ENCODE data around the gene METTL8.

Gene METTL8

GRCh38 chr2:171433763-171434012 is at the start of gene METTL8:
Gene METTL8, minus strand, starts transcription at chr2:171433990. Its CDS starts 41,805 bp downstream, at chr2:171392185.
- in situ Hi-C loops (cut with MboI; ENCODE audit: low sequenced_read_pairs): no loop called here

GRCh38 chr2:171482877-171483276 is 49.1 kb upstream of the METTL8 start:
- in situ Hi-C loops (cut with MboI; ENCODE audit: low sequenced_read_pairs): no loop called here

GRCh38 chr2:171482308-171482707 is 48.5 kb upstream of the METTL8 start:
- in situ Hi-C loops (cut with MboI; ENCODE audit: low sequenced_read_pairs): no loop called here

GRCh38 chr2:171480908-171481307 is 47.1 kb upstream of the METTL8 start:
- in situ Hi-C loops (cut with MboI; ENCODE audit: low sequenced_read_pairs): no loop called here

GRCh38 chr2:171479154-171479814 is 45.5 kb upstream of the METTL8 start:
- in situ Hi-C loops (cut with MboI; ENCODE audit: low sequenced_read_pairs): no loop called here

- in situ Hi-C loops (cut with MboI; ENCODE audit: low sequenced_read_pairs): no loop called here
Measured at GRCh38 chr2:171478345-171478744, 44.6 kb upstream of the METTL8 start.

GRCh38 chr2:171475979-171476378 is 42.2 kb upstream of the METTL8 start:
- in situ Hi-C loops (cut with MboI; ENCODE audit: low sequenced_read_pairs): no loop called here

- in situ Hi-C loops (cut with MboI; ENCODE audit: low sequenced_read_pairs): no loop called here
Measured at GRCh38 chr2:171470129-171470528, 36.3 kb upstream of the METTL8 start.

GRCh38 chr2:171469176-171469575 is 35.4 kb upstream of the METTL8 start:
- in situ Hi-C loops (cut with MboI; ENCODE audit: low sequenced_read_pairs): no loop called here

- in situ Hi-C loops (cut with MboI; ENCODE audit: low sequenced_read_pairs): no loop called here
Measured at GRCh38 chr2:171460537-171460936, 26.7 kb upstream of the METTL8 start.

- in situ Hi-C loops (cut with MboI; ENCODE audit: low sequenced_read_pairs): no loop called here
Measured at GRCh38 chr2:171459498-171459897, 25.7 kb upstream of the METTL8 start.

- in situ Hi-C loops (cut with MboI; ENCODE audit: low sequenced_read_pairs): no loop called here
Measured at GRCh38 chr2:171452773-171453172, 19.0 kb upstream of the METTL8 start.

- in situ Hi-C loops (cut with MboI; ENCODE audit: low sequenced_read_pairs): no loop called here
Measured at GRCh38 chr2:171451074-171451473, 17.3 kb upstream of the METTL8 start.

GRCh38 chr2:171447675-171448074 is 13.9 kb upstream of the METTL8 start:
- in situ Hi-C loops (cut with MboI; ENCODE audit: low sequenced_read_pairs): no loop called here

- in situ Hi-C loops (cut with MboI; ENCODE audit: low sequenced_read_pairs): no loop called here
Measured at GRCh38 chr2:171441470-171441869, 7.7 kb upstream of the METTL8 start.

GRCh38 chr2:171436307-171436706 is 2.5 kb upstream of the METTL8 start:
- in situ Hi-C loops (cut with MboI; ENCODE audit: low sequenced_read_pairs): no loop called here

- in situ Hi-C loops (cut with MboI; ENCODE audit: low sequenced_read_pairs): no loop called here
Measured at GRCh38 chr2:171434013-171434989, 511 bp upstream of the METTL8 start, which contains the start of gene DCAF17. Gene DCAF17, plus strand, starts transcription at chr2:171434226. Its CDS starts 352 bp downstream, at chr2:171434578.

- in situ Hi-C loops (cut with MboI; ENCODE audit: low sequenced_read_pairs): no loop called here
Measured at GRCh38 chr2:171432969-171433762, 624 bp downstream of the METTL8 start.

GRCh38 chr2:171432206-171432968 is 1.4 kb downstream of the METTL8 start:
- in situ Hi-C loops (cut with MboI; ENCODE audit: low sequenced_read_pairs): no loop called here

GRCh38 chr2:171431677-171432167 is 2.1 kb downstream of the METTL8 start:
- in situ Hi-C loops (cut with MboI; ENCODE audit: low sequenced_read_pairs): no loop called here
